ENCODE results near the gene TRUB1. TPM values are rescaled to one million over a fixed set of nuclear protein-coding genes. Genes with fewer than 3 reads are reported as not detected.

Gene TRUB1
- total and polyA plus RNA-seq, 2 of the 4 experiments (the other 2 are of a cell fraction), result 9.1 to 17.9 TPM

- Histone ChIP-seq H3K4me2 (ENCODE audit: low read depth, low read length) (no peak overlapping the region), H2BK20ac (ENCODE audit: low read depth, low read length) (no peak overlapping the region), H2AK5ac (ENCODE audit: low read depth, low read length) (no peak overlapping the region), H2BK15ac (ENCODE audit: low read depth, low read length) (no peak overlapping the region), H3K9me1 (ENCODE audit: insufficient read depth, low read length) (no peaks in the 10 kb centered on the region), H3K27me3 (ENCODE audit: control insufficient read depth, insufficient read depth, low read length) (no peaks in the 10 kb centered on the region), H3K79me1 (ENCODE audit: low read depth in 1 of 2, low read length in 2 of 2) (no peaks in the 10 kb centered on the region), H3K9ac (ENCODE audit: low read depth, low read length) (no peak overlapping the region), H3K4me3 (ENCODE audit: insufficient read depth, low read depth, low read length) (no peak overlapping the region), H3K56ac (ENCODE audit: extremely low read depth, insufficient read depth, low read length) (no peak overlapping the region), H3K18ac (ENCODE audit: low read depth, low read length) (no peak overlapping the region), H3K4me1 (ENCODE audit: control insufficient read depth, insufficient read depth, low read length) (no peaks in the 10 kb centered on the region), H3K4ac (ENCODE audit: low read depth, low read length) (no peak overlapping the region), H3K9me3 (ENCODE audit: control insufficient read depth, insufficient read depth, low read length) (no peaks in the 10 kb centered on the region), H3K36me3 (ENCODE audit: control insufficient read depth, insufficient read depth, low read length) (no peaks in the 10 kb centered on the region), H3K23ac (ENCODE audit: low read depth, low read length) (no peak overlapping the region), H2BK5ac (ENCODE audit: low read depth, low read length, poor library complexity, severe bottlenecking) (no peak overlapping the region), H4K20me1 (ENCODE audit: insufficient read depth, low read length) (no peaks in the 10 kb centered on the region), H2AFZ (replicated peaks; ENCODE audit: low read length, poor library complexity) (no peak overlapping the region), H3K14ac (replicated peaks; ENCODE audit: low read depth, low read length) (no peak overlapping the region), H3K27ac (ENCODE audit: insufficient read depth, low read length) (no peak overlapping the region), H2AK9ac (replicated peaks; ENCODE audit: low read depth, low read length, poor library complexity) (no peak overlapping the region), H4K8ac (ENCODE audit: low read depth in 2 of 2, low read length in 2 of 2) (no peak overlapping the region), H4K91ac (ENCODE audit: insufficient read depth, low read depth, low read length) (no peak overlapping the region), H2BK120ac (ENCODE audit: low read depth, low read length) (no peak overlapping the region), H4K5ac (ENCODE audit: low read depth, low read length) (no peak overlapping the region)
- POLR2A ChIA-PET (ENCODE audit: unreplicated experiment), result no interaction called here
- no peak for TF ChIP-seq RAD21 (IDR thresholded peaks at IDR 0.05; ENCODE audit: low read length)
- no peak for TF ChIP-seq RFX5 (IDR thresholded peaks at IDR 0.05; ENCODE audit: low read depth, low read length)
- TF ChIP-seq POLR2A (IDR thresholded peaks at IDR 0.05; ENCODE audit: low read depth, low read length), result no peak
- TF ChIP-seq MAFK (IDR thresholded peaks at IDR 0.05; ENCODE audit: low read depth, low read length), result no peak
- intact Hi-C loops (cut with micrococcal nuclease) (no loop called here), dilution Hi-C loops (cut with HindIII; ENCODE audit: low sequenced_read_pairs, unreplicated experiment) (no loop called here), in situ Hi-C loops (cut with MboI; ENCODE audit: low sequenced_read_pairs) (loop anchor here (25.0 kb wide), 1 partner anchor 515 kb away; no protein-coding TSS in a partner anchor)
- no CpG with 5 or more reads among the region's 3 CpGs for WGBS, 2 experiments (ENCODE audit: extremely low coverage in 2 of 2, insufficient read length in 1 of 2)
- ATAC-seq (ENCODE audit: low read depth) (no peak), DNase-seq (no peak)
- BruUV-seq (replicated peaks), result no TSS peak
- CTCF ChIA-PET, result no interaction called here
Observed at GRCh38 chr10:114897593-114897992, 40.4 kb upstream of the TRUB1 start.
